Neuronal stem cell (in vitro differentiated cells): ENCODE results near the gene ISG20L2.
A peak's percentile ranks its signal among the peaks of the same experiment; 100 is the strongest.
"Not testable (repeated sequence)": the region's sequence is repeated elsewhere in the genome, so short reads cannot be mapped to it uniquely, and the experiment has no call there.

Source experiments
- DNase-seq: peaks from one replicate; pipeline ENCODE4 v3.0.0-alpha.2; 2013; ENCODE audit warnings: low spot score
- H2AFZ ChIP-seq: one replicate; pipeline ENCODE4 v1.6.1; 2013; ENCODE audit warnings: mild to moderate bottlenecking, low read length, inconsistent platforms
- H2AK5ac ChIP-seq: 2 replicates; pipeline ENCODE4 v1.6.1; 2013; ENCODE audit warnings: low read depth, mild to moderate bottlenecking, inconsistent platforms, low read length, moderate library complexity, mixed read lengths
- H2BK120ac ChIP-seq: 2 replicates; pipeline ENCODE4 v1.6.1; 2013; ENCODE audit warnings: low read depth, mild to moderate bottlenecking, inconsistent platforms, low read length, moderate library complexity, mixed read lengths
- H2BK12ac ChIP-seq: one replicate; pipeline ENCODE4 v1.6.1; 2013; ENCODE audit warnings: low read length, inconsistent platforms
- H2BK15ac ChIP-seq: 2 replicates; pipeline ENCODE4 v1.6.1; 2013; ENCODE audit warnings: mild to moderate bottlenecking, low read length, inconsistent platforms, mixed read lengths
- H2BK5ac ChIP-seq: one replicate; pipeline ENCODE4 v1.6.1; 2013; ENCODE audit warnings: inconsistent platforms, mild to moderate bottlenecking, low read length, moderate library complexity
- H3K14ac ChIP-seq: one replicate; pipeline ENCODE4 v1.6.1; 2013; ENCODE audit warnings: low read length, inconsistent platforms
- H3K18ac ChIP-seq: 2 replicates; pipeline ENCODE4 v1.6.1; 2013; ENCODE audit warnings: low read length, inconsistent platforms
- H3K23ac ChIP-seq: 2 replicates; pipeline ENCODE4 v1.6.1; 2013; ENCODE audit warnings: low read depth, mild to moderate bottlenecking, mixed read lengths, low read length, inconsistent platforms; ENCODE audit not compliant: poor library complexity
- H3K27ac ChIP-seq: replicated peaks from 3 replicates; pipeline ENCODE4 v1.5.1; 2013; ENCODE audit warnings: low read length, inconsistent platforms
- H3K27me3 ChIP-seq, 3 experiments: 2 replicates each; pipeline ENCODE4 v1.6.1; 2013; ENCODE audit warnings: low read length in 3 of 3, mild to moderate bottlenecking in 2 of 3, inconsistent platforms in 1 of 3, low read depth in 1 of 3, mixed read lengths in 1 of 3, moderate library complexity in 1 of 3; ENCODE audit not compliant: control insufficient read depth in 3 of 3, insufficient read depth in 3 of 3
- H3K36me3 ChIP-seq, 2 donors: replicated peaks in 1 of 2; 2 replicates each; pipeline ENCODE4 v1.6.1; 2013; ENCODE audit warnings: low read length in 2 of 2; ENCODE audit not compliant: control insufficient read depth in 2 of 2, insufficient read depth in 2 of 2
- H3K4ac ChIP-seq: 2 replicates; pipeline ENCODE4 v1.6.1; 2013; ENCODE audit warnings: inconsistent platforms, mild to moderate bottlenecking, low read length, moderate library complexity
- H3K4me1 ChIP-seq, 2 donors: 1 replicate in 1 of 2; 2 replicates in 1 of 2; pipeline ENCODE4 v1.6.1; 2013; ENCODE audit warnings: low read length in 2 of 2, low read depth in 1 of 2; ENCODE audit not compliant: control insufficient read depth in 2 of 2, insufficient read depth in 1 of 2
- H3K4me2 ChIP-seq: one replicate; pipeline ENCODE4 v1.6.1; 2013; ENCODE audit warnings: mild to moderate bottlenecking, low read length, inconsistent platforms; ENCODE audit not compliant: insufficient read depth, poor library complexity, severe bottlenecking
- H3K4me3 ChIP-seq, 2 donors: 2 replicates each; pipeline ENCODE4 v1.5.1; 2013; ENCODE audit warnings: low read length in 2 of 2, mild to moderate bottlenecking in 2 of 2, inconsistent platforms in 1 of 2, moderate library complexity in 1 of 2
- H3K79me1 ChIP-seq: one replicate; pipeline ENCODE4 v1.6.1; 2013; ENCODE audit warnings: low read depth, mild to moderate bottlenecking, inconsistent platforms, low read length, moderate library complexity
- H3K9ac ChIP-seq: one replicate; pipeline ENCODE4 v1.6.1; 2013; ENCODE audit warnings: mild to moderate bottlenecking, low read depth, low read length, inconsistent platforms; ENCODE audit not compliant: poor library complexity
- H3K9me3 ChIP-seq, 2 donors: replicated peaks in 1 of 2; 2 replicates each; pipeline versions ENCODE3 to v1.6.1; 2013; ENCODE audit warnings: low read length in 2 of 2, mild to moderate bottlenecking in 2 of 2, inconsistent platforms in 1 of 2, low read depth in 1 of 2, mixed read lengths in 1 of 2, moderate library complexity in 1 of 2; ENCODE audit not compliant: control insufficient read depth in 2 of 2, insufficient read depth in 1 of 2
- H4K8ac ChIP-seq: one replicate; pipeline ENCODE4 v1.6.1; 2013; ENCODE audit warnings: low read depth, mild to moderate bottlenecking, inconsistent platforms, low read length, moderate library complexity
- H4K91ac ChIP-seq: one replicate; pipeline ENCODE4 v1.6.1; 2013; ENCODE audit warnings: low read length, low read depth, mild to moderate bottlenecking, inconsistent platforms; ENCODE audit not compliant: poor library complexity
- WGBS, 2 donors: extraction: QIAGEN DNeasy Blood & Tissue Kit; methylation state at CpG; one replicate each; pipeline ENCODE4 v1.1.7; 2013; ENCODE audit warnings: missing lambda C conversion rate in 2 of 2, mixed read lengths in 1 of 2; ENCODE audit not compliant: insufficient read length in 2 of 2, insufficient replicate concordance in 1 of 2; ENCODE audit errors: extremely low coverage in 2 of 2; 5-methylcytosine and 5-hydroxymethylcytosine counted together

ISG20L2 gene

DNA sequence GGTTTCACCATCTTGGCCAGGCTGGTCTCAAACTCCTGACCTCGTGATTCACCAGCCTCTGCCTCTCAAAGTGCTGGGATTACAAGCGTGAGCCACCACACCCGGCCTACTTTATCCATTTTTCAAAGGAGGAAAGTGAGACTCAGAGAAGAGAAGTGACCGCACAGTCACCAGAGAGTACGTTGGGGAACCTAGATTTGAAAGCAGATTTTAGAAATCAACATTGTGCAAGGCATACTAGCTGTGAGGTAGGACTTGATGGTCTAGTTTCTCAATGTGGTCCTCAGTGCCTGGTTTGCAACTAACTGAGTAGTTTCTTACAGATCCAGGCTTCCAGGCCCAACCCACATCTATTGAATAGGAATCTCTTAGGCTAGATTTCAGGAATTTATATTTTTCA, 37.1 kb upstream of the ISG20L2 start:
- H3K9ac ChIP-seq, result no peak overlapping the region
- no CpG with 5 or more reads among the region's 5 CpGs for WGBS, 2 donors
- DNase-seq, result no peak

DNA sequence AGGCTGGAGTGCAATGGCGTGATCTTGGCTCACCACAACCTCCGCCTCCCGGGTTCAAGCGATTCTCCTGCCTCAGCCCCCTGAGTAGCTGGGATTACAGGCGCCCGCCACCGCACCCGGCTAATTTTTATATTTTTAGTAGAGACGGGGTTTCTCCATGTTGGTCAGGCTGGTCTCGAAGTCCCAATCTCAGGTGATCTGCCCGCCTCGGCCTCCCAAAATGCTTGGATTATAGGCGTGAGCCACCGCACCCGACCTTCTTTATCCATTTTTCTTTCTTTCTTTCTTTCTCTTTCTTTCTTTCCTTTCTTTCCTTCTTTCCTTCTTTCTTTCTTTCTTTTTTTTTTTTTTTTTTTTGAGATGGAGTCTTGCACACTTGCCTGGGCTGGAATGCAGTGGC, 36.6 kb upstream of the ISG20L2 start:
- H2BK5ac ChIP-seq, H3K9me3 ChIP-seq, H2BK12ac ChIP-seq, H2BK15ac ChIP-seq, H2AFZ ChIP-seq, H3K4ac ChIP-seq, H3K79me1 ChIP-seq, H3K9ac ChIP-seq, H3K27ac ChIP-seq, H4K8ac ChIP-seq, H3K14ac ChIP-seq, H3K18ac ChIP-seq, H2BK120ac ChIP-seq, H3K4me2 ChIP-seq, H3K27me3 ChIP-seq, H3K4me3 ChIP-seq, H3K23ac ChIP-seq, H2AK5ac ChIP-seq, DNase-seq, H4K91ac ChIP-seq: not testable (repeated sequence)
- no CpG with 5 or more reads among the region's 15 CpGs for WGBS, 2 donors
- H3K36me3 ChIP-seq, result peaks cover 0 to 12% of the 10 kb centered on the region in 2 donors
- H3K4me1 ChIP-seq, result peaks cover 14 to 16% of the 10 kb centered on the region in 2 donors

More for the DNA sequence above, 37.1 kb upstream of the ISG20L2 start:
- Histone ChIP-seq H2BK15ac (no peak overlapping the region), H2AFZ (peak overlapping the region; percentile 79), H3K18ac (no peak overlapping the region), H3K23ac (no peak overlapping the region), H2BK5ac (no peak overlapping the region), H3K36me3 (peaks cover 0 to 18% of the 10 kb centered on the region in 2 donors), H3K9me3 (no peaks in the 10 kb centered on the region), H4K91ac (no peak overlapping the region), H2BK120ac (no peak overlapping the region), H3K4ac (no peak overlapping the region), H3K14ac (no peak overlapping the region), H2BK12ac (no peak overlapping the region), H3K27me3 (no peaks in the 10 kb centered on the region), H3K4me3 (peak overlapping the region in 1 of 2 donors; percentile 83), H4K8ac (no peak overlapping the region), H3K27ac (no peak overlapping the region), H3K4me1 (peaks cover 14 to 16% of the 10 kb centered on the region in 2 donors), H3K4me2 (no peak overlapping the region), H2AK5ac (no peak overlapping the region), H3K79me1 (peaks cover 4% of the 10 kb centered on the region)

DNA sequence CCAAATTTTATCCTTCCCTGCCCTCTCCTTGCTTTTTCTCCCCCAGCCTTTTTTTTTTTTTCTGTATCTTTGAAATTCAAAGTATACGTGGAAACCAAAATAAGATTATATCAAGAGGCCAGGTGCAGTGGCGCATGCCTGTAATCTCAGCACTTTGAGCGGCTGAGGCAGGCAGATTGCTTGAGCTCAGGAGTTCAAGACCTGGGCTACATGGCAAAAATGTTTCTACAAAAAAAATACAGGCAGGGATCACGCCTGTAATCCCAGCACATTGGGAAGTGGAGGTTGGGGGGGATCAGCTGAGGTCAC, 32.2 kb upstream of the ISG20L2 start:
- Histone ChIP-seq H3K9me3 (no peaks in the 10 kb centered on the region), H2BK12ac (no peak overlapping the region), H4K91ac (no peak overlapping the region), H3K23ac (no peak overlapping the region), H2BK120ac (no peak overlapping the region), H3K4me1 (peaks cover 3% of the 10 kb centered on the region in 2 donors), H2BK5ac (no peak overlapping the region), H3K4ac (no peak overlapping the region), H2AFZ (no peak overlapping the region), H2AK5ac (no peak overlapping the region), H3K4me3 (no peak overlapping the region), H3K4me2 (no peak overlapping the region), H4K8ac (no peak overlapping the region), H3K27ac (no peak overlapping the region), H3K36me3 (no peaks in the 10 kb centered on the region), H3K14ac (no peak overlapping the region), H3K27me3 (no peaks in the 10 kb centered on the region), H3K9ac (no peak overlapping the region), H3K18ac (no peak overlapping the region), H3K79me1 (no peaks in the 10 kb centered on the region), H2BK15ac (no peak overlapping the region)
- DNase-seq, result no peak
- WGBS, 2 donors, result no CpG with 5 or more reads among the region's 4 CpGs

DNA sequence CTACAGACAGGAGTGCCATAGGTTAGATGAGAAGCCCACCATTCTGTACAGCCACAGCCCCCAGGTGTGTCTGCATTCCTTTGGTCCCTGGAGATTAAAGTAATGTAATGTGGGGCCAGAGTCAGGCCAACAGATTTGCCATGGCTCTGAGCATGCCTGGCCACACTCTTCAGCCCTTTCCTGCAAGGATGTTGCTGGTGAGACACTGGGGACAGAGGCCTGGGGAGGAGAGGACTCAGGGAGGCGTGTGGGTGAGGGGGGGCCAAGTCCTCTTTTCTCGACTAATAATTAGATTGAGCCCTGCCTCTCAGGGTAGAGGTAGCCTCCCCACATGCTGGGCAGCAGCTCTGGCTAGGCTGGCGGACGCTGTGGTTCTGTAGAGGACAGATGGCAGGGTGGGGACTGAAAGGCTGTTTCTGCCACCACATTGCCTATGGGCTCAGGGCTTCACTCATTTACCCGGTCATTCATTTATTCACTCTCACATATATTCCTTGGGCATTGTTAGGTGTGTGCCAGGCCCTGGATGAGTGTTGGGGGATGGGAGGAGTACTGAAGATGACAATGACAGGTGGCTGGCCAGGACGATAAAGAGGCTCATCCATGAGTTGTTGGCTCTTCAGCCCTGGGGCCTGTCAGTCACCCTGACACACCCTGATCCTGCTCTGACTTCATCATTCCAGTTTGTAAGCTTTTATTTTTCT, 31.7 kb upstream of the ISG20L2 start:
- Histone ChIP-seq H4K91ac (no peak overlapping the region), H3K23ac (no peak overlapping the region), H3K79me1 (no peaks in the 10 kb centered on the region), H3K4me1 (peaks cover 3% of the 10 kb centered on the region in 2 donors), H3K9me3 (no peaks in the 10 kb centered on the region), H2BK12ac (no peak overlapping the region), H3K36me3 (no peaks in the 10 kb centered on the region), H2AFZ (no peak overlapping the region), H4K8ac (no peak overlapping the region), H3K27ac (no peak overlapping the region), H3K18ac (peak overlapping the region; percentile 7), H2BK5ac (no peak overlapping the region), H3K4me3 (no peak overlapping the region), H3K27me3 (no peaks in the 10 kb centered on the region), H3K14ac (no peak overlapping the region), H3K9ac (no peak overlapping the region), H2BK15ac (no peak overlapping the region), H2BK120ac (no peak overlapping the region), H3K4me2 (no peak overlapping the region), H2AK5ac (no peak overlapping the region), H3K4ac (no peak overlapping the region)
- DNase-seq, result no peak
- no CpG with 5 or more reads among the region's 6 CpGs for WGBS, 2 donors
